Measurements from ENCODE around the gene IFI6.

DNA sequence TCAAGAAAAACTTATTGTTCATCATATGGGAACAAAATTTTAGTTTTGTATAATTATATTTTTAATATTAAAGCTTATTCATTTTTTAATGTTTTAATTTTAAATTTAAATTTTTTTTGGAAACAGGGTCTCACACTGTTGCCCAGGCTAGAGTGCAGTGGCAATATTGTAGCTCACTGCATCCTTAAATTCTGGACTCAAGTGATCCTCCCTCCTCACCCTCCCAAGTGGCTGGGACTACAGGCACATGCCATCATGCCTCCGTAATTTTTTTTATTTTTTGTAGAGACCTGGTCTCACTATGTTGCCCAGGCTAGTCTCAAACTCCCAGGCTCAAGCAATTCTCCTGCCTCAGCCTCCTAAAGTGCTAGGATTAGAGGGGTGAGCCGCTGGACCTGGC lies 33.6 kb upstream of the IFI6 start:
- TF ChIP-seq, protein P1, sequence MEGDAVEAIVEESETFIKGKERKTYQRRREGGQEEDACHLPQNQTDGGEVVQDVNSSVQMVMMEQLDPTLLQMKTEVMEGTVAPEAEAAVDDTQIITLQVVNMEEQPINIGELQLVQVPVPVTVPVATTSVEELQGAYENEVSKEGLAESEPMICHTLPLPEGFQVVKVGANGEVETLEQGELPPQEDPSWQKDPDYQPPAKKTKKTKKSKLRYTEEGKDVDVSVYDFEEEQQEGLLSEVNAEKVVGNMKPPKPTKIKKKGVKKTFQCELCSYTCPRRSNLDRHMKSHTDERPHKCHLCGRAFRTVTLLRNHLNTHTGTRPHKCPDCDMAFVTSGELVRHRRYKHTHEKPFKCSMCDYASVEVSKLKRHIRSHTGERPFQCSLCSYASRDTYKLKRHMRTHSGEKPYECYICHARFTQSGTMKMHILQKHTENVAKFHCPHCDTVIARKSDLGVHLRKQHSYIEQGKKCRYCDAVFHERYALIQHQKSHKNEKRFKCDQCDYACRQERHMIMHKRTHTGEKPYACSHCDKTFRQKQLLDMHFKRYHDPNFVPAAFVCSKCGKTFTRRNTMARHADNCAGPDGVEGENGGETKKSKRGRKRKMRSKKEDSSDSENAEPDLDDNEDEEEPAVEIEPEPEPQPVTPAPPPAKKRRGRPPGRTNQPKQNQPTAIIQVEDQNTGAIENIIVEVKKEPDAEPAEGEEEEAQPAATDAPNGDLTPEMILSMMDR (IDR thresholded peaks at IDR 0.05; ENCODE audit: control extremely low read depth in 1 of 3, insufficient read depth in 1 of 3, low read depth in 1 of 3, low read length in 3 of 3) = no peak
- no peak for TF ChIP-seq FOSL1 (IDR thresholded peaks at IDR 0.05; ENCODE audit: insufficient read depth, low read depth, low read length)
- no peak for TF ChIP-seq POLR2A (IDR thresholded peaks at IDR 0.05; ENCODE audit: control extremely low read depth in 1 of 2, low read depth in 2 of 2, low read length in 2 of 2)
- TF ChIP-seq TCF12 (IDR thresholded peaks at IDR 0.05; ENCODE audit: low read depth, low read length) = no peak
- TF ChIP-seq HDAC6 (IDR thresholded peaks at IDR 0.05; ENCODE audit: low read depth, low read length) = no peak
- TF ChIP-seq RAD21 (IDR thresholded peaks at IDR 0.05 in 1 of 2, conservative IDR thresholded peaks at IDR 0.05 in 1 of 2; ENCODE audit: low read depth in 2 of 2, low read length in 2 of 2) = no peak

Measured in H1 (cell line).